GM18507 (cell line): Measurements from ENCODE around the gene DST.

ENCODE experiments used
- DNase-seq: peaks from one replicate; pipeline ENCODE4 v3.0.0; 2011; ENCODE audit warnings: low read depth; ENCODE audit not compliant: insufficient read length; ENCODE audit errors: extremely low spot score
- FAIRE-seq: peaks from 2 replicates; lab custom pipeline; 2011; peaks lifted over from hg19 to GRCh38; lab: Jason Lieb, UNC

Gene DST

GRCh38 chr6:56542364-56543331, 100.0 kb downstream of the DST start:
- FAIRE-seq, result peak; percentile 99
- peak; percentile 51 for DNase-seq

- DNase-seq, result no peak
- peak; percentile 70 for FAIRE-seq
Observed at GRCh38 chr6:56541741-56542360, 100.8 kb downstream of the DST start.

- DNase-seq, result no peak
- FAIRE-seq, result peak; percentile 57
Observed at GRCh38 chr6:56541030-56541600, 101.6 kb downstream of the DST start.

DNA sequence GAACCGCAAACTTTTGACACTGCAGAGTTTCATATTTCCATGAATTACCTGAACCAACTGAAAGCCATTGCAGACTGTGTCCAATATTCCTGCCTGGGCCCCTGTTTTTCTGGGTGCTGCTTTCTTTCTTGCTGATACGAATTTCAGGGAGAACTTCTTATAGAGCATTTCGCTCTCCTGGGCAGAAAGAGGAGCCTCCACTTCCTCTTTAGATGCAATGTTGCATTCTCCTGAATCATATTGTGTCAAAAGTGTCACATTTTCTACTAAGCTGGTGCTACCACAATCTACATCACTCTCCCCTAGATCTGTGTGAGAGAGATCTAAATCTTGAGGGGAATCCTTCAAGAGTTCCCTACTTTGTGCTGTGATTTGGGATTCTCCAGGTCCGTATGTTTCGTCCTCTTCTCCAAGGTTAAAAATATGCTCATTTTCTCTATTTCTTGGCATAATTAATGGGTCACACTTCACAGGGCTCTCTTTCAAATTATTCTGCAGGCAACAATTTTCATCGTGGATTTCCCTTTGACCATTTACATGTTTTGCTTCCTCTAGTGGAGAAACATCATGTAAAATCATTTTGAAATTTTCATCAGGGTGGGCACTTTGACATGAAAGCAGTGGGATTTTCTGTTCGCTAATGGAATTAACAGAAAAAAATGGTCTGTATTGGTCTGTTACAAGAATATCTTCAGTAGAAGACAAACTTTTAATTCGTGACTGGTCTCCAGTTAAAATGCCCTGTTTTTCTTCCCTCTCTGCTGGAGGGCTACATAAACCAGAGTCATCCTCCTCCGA, 102.3 kb downstream of the DST start:
- peak; percentile 41 for FAIRE-seq

DNA sequence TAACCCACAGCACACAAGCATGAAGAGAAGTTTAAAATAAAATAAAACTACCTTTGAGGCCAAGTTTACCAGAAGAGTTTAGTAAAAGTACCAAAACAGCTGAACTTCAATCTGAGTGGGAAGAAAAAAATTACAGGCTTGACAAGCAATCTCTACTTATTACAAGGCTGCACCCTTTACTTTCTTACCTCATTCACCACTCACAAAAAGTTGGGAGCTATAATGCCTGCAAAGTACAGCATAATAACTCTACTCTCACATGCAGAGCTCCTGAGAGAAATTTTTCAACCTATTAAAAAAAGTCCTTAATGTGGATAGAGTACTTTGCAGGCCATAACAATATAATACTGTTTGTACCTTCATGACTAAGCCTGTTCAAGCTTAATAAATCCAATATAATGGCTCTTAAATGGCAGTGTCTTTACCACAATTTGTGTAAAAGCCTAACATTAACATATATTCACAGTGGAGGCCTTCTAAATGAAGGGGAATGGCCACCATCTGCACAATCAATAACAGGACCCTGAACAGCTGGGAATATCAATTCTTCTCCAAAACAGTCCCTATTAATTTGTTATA, 103.1 kb downstream of the DST start:
- FAIRE-seq (no peak), DNase-seq (no peak)

More for the DNA sequence above, 102.3 kb downstream of the DST start:
- DNase-seq, result no peak

- FAIRE-seq (no peak), DNase-seq (no peak)
Observed at GRCh38 chr6:56538851-56539250, 103.8 kb downstream of the DST start.

DNA sequence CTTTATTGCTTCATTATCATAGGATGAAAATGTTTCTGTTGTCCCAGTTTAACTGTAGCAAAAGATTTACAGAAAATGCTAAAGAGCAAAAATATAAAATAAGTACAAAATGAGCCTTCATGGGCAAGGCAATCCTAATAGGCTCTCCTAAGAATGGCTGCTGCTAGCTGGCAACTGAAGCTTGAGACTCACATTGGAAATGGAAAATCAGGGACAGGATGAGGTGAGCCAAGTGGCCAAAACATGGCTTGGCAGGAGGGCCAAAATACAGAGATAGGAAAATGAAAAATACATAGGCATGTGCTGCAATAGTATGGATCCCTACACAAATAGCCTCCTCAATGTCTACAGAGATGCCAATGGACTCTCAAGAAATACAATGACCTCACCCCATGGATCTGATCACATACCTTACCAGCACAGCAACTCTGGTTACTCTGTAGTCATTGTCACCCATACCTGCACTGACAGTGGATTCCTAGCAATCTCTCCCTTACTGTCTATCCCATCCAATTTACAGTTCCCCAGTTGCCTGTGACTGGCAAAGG, 105.4 kb downstream of the DST start:
- FAIRE-seq (no peak), DNase-seq (no peak)

DNA sequence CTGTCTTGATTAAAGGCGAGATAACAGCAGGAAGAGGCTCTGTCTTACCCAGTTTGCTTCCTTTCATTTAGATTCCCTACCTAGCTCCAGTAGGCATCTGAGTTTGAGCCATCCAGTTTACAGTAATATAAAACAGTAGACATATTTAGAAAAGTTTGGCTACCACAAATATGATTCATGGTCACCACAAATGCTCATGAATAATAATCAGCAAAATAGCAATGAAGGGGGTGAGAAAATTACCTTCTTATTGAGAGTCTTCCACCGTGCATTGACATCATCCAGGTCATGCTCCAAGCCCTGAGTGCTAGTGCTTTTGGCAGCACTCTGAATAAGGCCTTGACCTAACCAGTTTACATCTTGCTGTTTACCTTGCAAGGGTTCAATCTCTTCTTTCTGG, 106.2 kb downstream of the DST start:
- FAIRE-seq (no peak), DNase-seq (no peak)

DNA sequence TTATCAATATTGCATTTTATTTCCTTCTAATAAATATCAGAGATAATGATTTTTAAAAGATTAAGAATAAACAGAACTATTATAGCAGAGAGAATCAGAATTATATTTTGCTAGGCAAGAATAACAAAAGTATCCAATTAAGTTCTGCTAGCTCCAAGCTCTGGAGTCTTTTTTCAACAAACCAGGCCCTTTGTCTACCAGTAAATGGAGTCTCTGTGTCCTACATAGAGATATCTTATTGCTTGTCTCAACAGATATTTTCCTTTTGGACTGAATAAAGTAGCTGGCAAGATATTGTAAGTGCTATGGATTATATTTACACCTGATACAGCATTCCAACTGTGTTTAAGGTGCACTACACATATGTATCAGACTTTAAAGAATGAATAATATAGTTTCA, 107.1 kb downstream of the DST start:
- FAIRE-seq, result no peak
- no peak for DNase-seq

DNA sequence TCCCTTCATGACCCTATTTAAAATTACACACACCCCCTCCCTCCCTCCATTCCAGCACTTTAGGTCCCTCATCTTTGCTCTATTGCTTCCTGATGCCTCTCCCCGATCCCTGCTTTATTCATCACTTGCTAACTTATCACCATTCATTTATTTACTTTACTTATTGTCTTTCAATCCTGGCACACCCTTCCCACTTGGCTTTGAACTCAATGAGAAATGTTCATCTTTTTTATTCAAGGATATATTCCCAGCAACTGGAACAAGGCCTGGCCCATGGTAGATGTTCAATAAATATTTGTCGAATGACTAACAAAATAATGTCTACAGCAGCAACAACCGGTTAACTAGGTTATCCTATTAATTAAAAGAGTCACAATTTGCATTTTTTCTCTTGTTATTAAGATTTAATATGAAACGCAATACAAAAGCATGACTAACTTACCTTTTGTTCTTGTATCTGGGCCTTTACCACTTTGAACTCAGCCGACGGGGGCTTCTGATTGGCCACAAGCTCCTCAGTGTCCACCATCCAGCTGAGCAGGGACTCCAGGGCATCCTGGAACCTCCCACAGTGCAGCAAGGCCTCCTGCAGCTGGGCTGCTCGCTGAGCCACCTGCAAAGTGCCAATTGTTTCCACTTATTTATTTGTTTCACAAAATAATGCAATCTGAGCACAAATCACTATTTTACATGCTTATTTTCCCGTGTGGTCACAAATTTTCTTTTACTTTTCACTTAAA, 107.8 kb downstream of the DST start:
- FAIRE-seq, result no peak
- no peak for DNase-seq

DNA sequence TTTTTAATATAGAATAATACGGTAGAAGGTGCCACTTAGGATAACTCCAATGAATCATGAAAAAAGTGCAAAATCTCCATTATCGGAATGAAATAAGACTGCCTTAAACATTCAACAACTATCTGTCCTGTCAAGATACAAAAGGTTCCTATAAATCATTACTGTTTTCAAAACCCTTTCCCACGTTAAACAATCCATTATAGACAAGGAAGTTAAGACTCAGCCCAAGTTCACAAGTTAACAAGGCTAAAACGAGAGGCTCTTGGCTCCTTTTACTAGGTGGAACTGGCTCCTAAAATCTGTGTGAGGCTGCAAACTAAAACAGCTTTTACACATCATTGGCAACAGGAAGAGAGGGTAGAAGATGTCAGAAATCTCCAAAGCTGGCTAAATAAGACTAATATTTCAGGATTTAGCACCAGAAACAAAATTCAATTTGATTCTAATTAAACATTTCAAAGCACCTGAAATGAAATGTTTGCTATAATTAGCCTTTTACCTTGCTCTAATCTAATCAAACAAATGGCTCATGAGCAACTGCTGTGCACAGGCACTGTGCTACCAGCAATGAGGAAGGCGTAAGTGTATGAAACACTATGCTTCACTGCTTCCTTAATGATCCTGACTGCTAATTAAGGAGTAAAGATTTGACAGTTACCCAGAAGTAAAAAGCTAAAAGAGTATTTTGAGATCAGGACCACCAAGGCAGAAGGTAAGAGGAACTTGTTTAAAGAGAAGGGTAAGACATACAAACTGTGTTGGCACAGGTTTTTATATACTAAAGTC, 109.7 kb downstream of the DST start:
- FAIRE-seq (peak; percentile 18), DNase-seq (no peak)

- FAIRE-seq (no peak), DNase-seq (no peak)
Observed at GRCh38 chr6:56531839-56532595, 110.7 kb downstream of the DST start.

DNA sequence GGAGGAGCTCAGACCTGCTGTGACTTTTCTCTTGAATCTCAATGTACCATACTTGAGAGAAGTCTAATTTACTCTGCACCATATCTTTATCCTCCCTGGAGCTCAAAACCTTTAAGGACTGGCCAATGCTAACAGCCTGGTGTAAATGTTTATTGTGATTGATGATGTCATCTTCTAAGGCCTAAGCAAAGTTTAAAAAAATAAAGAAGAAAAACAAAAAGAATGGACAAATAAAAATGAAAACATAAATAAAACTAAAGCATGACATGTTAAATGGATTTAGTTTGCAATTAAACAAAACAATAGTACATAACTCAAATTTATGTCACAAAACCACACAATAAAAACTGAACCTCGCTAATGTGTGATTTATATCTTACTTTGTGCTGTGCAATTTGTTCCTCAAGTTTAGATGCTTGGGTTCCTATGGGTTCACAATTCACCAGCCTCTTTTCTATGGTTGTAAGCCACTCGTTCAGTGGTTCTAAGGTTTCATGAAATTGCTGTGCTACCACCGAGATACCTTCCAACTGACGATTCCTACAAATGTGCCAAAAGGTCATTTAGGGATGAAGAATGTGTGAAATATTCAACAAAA, 113.0 kb downstream of the DST start:
- FAIRE-seq (no peak), DNase-seq (no peak)

- FAIRE-seq (no peak), DNase-seq (no peak)
Observed at GRCh38 chr6:56528412-56528841, 114.3 kb downstream of the DST start.

- DNase-seq (no peak), FAIRE-seq (no peak)
Observed at GRCh38 chr6:56527934-56528333, 114.8 kb downstream of the DST start.

DNA sequence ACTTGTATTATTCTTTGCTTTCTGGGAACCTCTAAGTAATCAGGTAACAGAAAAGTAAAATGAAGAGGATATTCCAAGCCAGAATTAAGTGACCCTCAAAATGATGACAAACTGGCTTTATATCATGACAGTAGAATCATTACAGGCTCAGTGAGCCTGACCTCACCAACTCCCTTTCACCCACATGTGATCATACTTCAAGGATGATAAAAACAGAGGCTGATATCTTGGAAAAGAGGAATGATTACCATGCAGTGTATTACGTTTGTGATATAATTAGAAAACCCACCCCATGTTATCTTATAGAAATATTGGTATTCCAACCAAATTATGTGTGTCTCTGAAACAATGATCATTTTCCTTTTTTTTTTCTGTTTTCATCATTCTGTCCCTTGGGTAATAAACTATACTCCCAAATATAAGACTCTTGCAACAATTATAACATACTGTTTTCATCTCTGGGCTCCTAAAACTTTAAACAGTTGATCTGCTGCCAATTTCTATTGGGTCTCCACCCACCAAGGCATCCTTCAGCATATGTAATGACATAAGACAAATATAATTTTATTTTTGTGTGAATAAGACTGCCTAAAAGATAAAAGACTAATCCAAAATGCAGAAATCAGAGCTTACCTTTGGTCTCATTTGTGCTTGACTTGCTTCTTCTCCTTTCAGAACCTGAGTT, 115.7 kb downstream of the DST start:
- DNase-seq (no peak), FAIRE-seq (no peak)
